Glutamatergic neuron (in vitro differentiated cells): ENCODE data around the gene TLX2. TPM values are rescaled to one million over a fixed set of nuclear protein-coding genes. Genes with fewer than 3 reads are reported as not detected.

Experiments used
- DNase-seq: peaks from one replicate; pipeline ENCODE4 v3.0.0; 2022
- H3K27ac Mint-ChIP-seq: one replicate; pipeline ENCODE4 v1.8.0; 2020; ENCODE audit warnings: mild to moderate bottlenecking, mixed read lengths, inconsistent platforms; ENCODE audit not compliant: unreplicated experiment
- H3K27me3 Mint-ChIP-seq: one replicate; pipeline ENCODE4 v1.8.0; 2020; ENCODE audit warnings: mild to moderate bottlenecking, moderate library complexity, mixed read lengths, inconsistent platforms; ENCODE audit not compliant: unreplicated experiment
- H3K36me3 Mint-ChIP-seq: one replicate; pipeline ENCODE4 v1.8.0; 2020; ENCODE audit warnings: mild to moderate bottlenecking, mixed read lengths, inconsistent platforms; ENCODE audit not compliant: unreplicated experiment
- H3K4me1 Mint-ChIP-seq: one replicate; pipeline ENCODE4 v1.8.0; 2020; ENCODE audit warnings: mild to moderate bottlenecking, low read depth, mixed read lengths, inconsistent platforms; ENCODE audit not compliant: unreplicated experiment
- H3K4me3 Mint-ChIP-seq: one replicate; pipeline ENCODE4 v1.8.0; 2020; ENCODE audit warnings: mild to moderate bottlenecking, mixed read lengths, inconsistent platforms; ENCODE audit not compliant: unreplicated experiment
- H3K9me3 Mint-ChIP-seq: one replicate; pipeline ENCODE4 v1.8.0; 2020; ENCODE audit warnings: mild to moderate bottlenecking, moderate library complexity, mixed read lengths, inconsistent platforms; ENCODE audit not compliant: unreplicated experiment
- CTCF ChIP-seq: fragments of 200-600 bp; sonication (generic); IDR thresholded peaks from one replicate; pipeline ENCODE4 v1.5.0; 2021; ENCODE audit not compliant: partially characterized antibody, unreplicated experiment
- total RNA-seq: library from RNA; stranded (reverse); fragmentation: NEBNext Ultra II Directional; extraction: Animal tissue kit (Norgen Biotek cat#: 25700); gene quantifications from one replicate; pipeline ENCODE4 v1.2.1, GENCODE V29; 2021; ENCODE audit not compliant: unreplicated experiment

The TLX2 gene
- total RNA-seq, 1 donor from 2014 or later, result 21.2 TPM

- Mint-ChIP-seq H3K4me3 (no peak overlapping the region), H3K36me3 (no peaks in the 10 kb centered on the region), H3K4me1 (no peaks in the 10 kb centered on the region), H3K27ac (no peak overlapping the region), H3K9me3 (peaks cover 3% of the 10 kb centered on the region), H3K27me3 (peaks cover 18% of the 10 kb centered on the region)
- no peak for TF ChIP-seq CTCF
- DNase-seq, result no peak
Measured at GRCh38 chr2:74564222-74564621, 50.0 kb downstream of the TLX2 start.

GRCh38 chr2:74566076-74566753 lies 52.0 kb downstream of the TLX2 start:
- peaks cover 2% of the 10 kb centered on the region for H3K9me3 Mint-ChIP-seq
- peaks cover 20% of the 10 kb centered on the region for H3K27me3 Mint-ChIP-seq
- H3K4me1 Mint-ChIP-seq, result no peaks in the 10 kb centered on the region
- TF ChIP-seq CTCF, result no peak
- no peak for DNase-seq
- no peak overlapping the region for H3K4me3 Mint-ChIP-seq
- no peaks in the 10 kb centered on the region for H3K36me3 Mint-ChIP-seq
- H3K27ac Mint-ChIP-seq, result no peak overlapping the region

GRCh38 chr2:74566754-74567085 lies 52.5 kb downstream of the TLX2 start:
- H3K9me3 Mint-ChIP-seq, result peaks cover 2% of the 10 kb centered on the region
- no peaks in the 10 kb centered on the region for H3K4me1 Mint-ChIP-seq
- no peak for TF ChIP-seq CTCF
- no peak overlapping the region for H3K4me3 Mint-ChIP-seq
- H3K27ac Mint-ChIP-seq, result no peak overlapping the region
- no peak for DNase-seq
- H3K27me3 Mint-ChIP-seq, result peaks cover 17% of the 10 kb centered on the region
- H3K36me3 Mint-ChIP-seq, result no peaks in the 10 kb centered on the region

Other genes starting within 250 kb of the TLX2 start
- gene SLC4A5, start 171.0 kb upstream of the TLX2 start, total RNA-seq, result 8.2 TPM
- 832 TPM for gene DCTN1, start 134.1 kb upstream of the TLX2 start, total RNA-seq
- 3.7 TPM for gene C2orf81, start 92.8 kb upstream of the TLX2 start, total RNA-seq
- 29.5 TPM for gene WDR54, start 92.7 kb upstream of the TLX2 start, total RNA-seq
- 88.7 TPM for gene RTKN, start 72.5 kb upstream of the TLX2 start, total RNA-seq
- gene INO80B, start 59.4 kb upstream of the TLX2 start, total RNA-seq, result 18.5 TPM
- gene WBP1, start 56.0 kb upstream of the TLX2 start, total RNA-seq, result 109 TPM
- gene MOGS, start 49.1 kb upstream of the TLX2 start, total RNA-seq, result 50.9 TPM
- gene MRPL53, start 41.8 kb upstream of the TLX2 start, total RNA-seq, result 63.9 TPM
- 28.0 TPM for gene CCDC142, start 31.5 kb upstream of the TLX2 start, total RNA-seq
- gene TTC31, start 31.4 kb upstream of the TLX2 start, total RNA-seq, result 23.8 TPM
- 0.96 TPM for gene LBX2, start 14.8 kb upstream of the TLX2 start, total RNA-seq
- 32.3 TPM for gene PCGF1, start 6.8 kb upstream of the TLX2 start, total RNA-seq
- 0.91 TPM for gene DQX1, start 11.8 kb downstream of the TLX2 start, total RNA-seq
- 99.5 TPM for gene AUP1, start 15.3 kb downstream of the TLX2 start, total RNA-seq
- 46.7 TPM for gene HTRA2, start 15.5 kb downstream of the TLX2 start, total RNA-seq
- gene LOXL3, start 39.5 kb downstream of the TLX2 start, total RNA-seq, result 64.2 TPM
- gene DOK1, start 40.3 kb downstream of the TLX2 start, total RNA-seq, result 14.0 TPM
- gene M1AP, start 133.9 kb downstream of the TLX2 start, total RNA-seq, result 0.81 TPM
- gene SEMA4F, start 139.8 kb downstream of the TLX2 start, total RNA-seq, result 28.5 TPM